Fibroblast of lung (primary cell): Measurements from ENCODE around the gene ATXN7L3. TPM values are rescaled to one million over a fixed set of nuclear protein-coding genes. Genes with fewer than 3 reads are reported as not detected.

Experiments used
- DNase-seq, 2 donors: peaks; one replicate each; pipeline versions ENCODE4 v3.0.0 to v3.0.0-alpha.2; 2010; ENCODE audit warnings: low read depth in 2 of 2
- H2AFZ ChIP-seq: 2 replicates; pipeline ENCODE4 v1.5.1; 2012; ENCODE audit warnings: low read length, control low read depth, inconsistent platforms
- H3K27ac ChIP-seq: 2 replicates; pipeline ENCODE4 v1.5.1; 2011; ENCODE audit warnings: low read length, control low read depth; ENCODE audit not compliant: insufficient read depth
- H3K27me3 ChIP-seq: 2 replicates; pipeline ENCODE4 v1.5.1; 2011; ENCODE audit warnings: mild to moderate bottlenecking, low read length; ENCODE audit not compliant: control insufficient read depth, insufficient read depth
- H3K36me3 ChIP-seq: 2 replicates; pipeline ENCODE4 v1.5.1; 2011; ENCODE audit warnings: low read length; ENCODE audit not compliant: control insufficient read depth, insufficient read depth
- H3K4me1 ChIP-seq: 2 replicates; pipeline ENCODE4 v1.5.1; 2011; ENCODE audit warnings: low read length; ENCODE audit not compliant: control insufficient read depth, insufficient read depth; ENCODE audit errors: extremely low read depth
- H3K4me2 ChIP-seq: 2 replicates; pipeline ENCODE4 v1.5.1; 2011; ENCODE audit warnings: low read length, control low read depth; ENCODE audit not compliant: insufficient read depth; ENCODE audit errors: extremely low read depth
- H3K4me3 ChIP-seq, 4 experiments: fragments of 200-600 bp in 1 of 4; sonication (generic) in 1 of 4; replicated peaks in 1 of 4; 2 replicates each; pipeline ENCODE4 v1.5.1; 2011 to 2016; ENCODE audit warnings: low read length in 4 of 4, low read depth in 3 of 4, mild to moderate bottlenecking in 3 of 4, control low read depth in 2 of 4, inconsistent platforms in 1 of 4, mixed read lengths in 1 of 4; ENCODE audit not compliant: insufficient read depth in 1 of 4; ENCODE audit errors: control extremely low read depth in 1 of 4
- H3K79me2 ChIP-seq: 2 replicates; pipeline ENCODE4 v1.5.1; 2012; ENCODE audit warnings: mild to moderate bottlenecking, low read length, inconsistent platforms; ENCODE audit not compliant: control insufficient read depth, insufficient read depth
- H3K9ac ChIP-seq: 2 replicates; pipeline ENCODE4 v1.5.1; 2011; ENCODE audit warnings: mild to moderate bottlenecking, low read length, control low read depth; ENCODE audit not compliant: insufficient read depth
- H3K9me3 ChIP-seq: 2 replicates; pipeline ENCODE4 v1.5.1; 2012; ENCODE audit warnings: low read depth, low read length; ENCODE audit not compliant: control insufficient read depth, insufficient read depth
- H4K20me1 ChIP-seq: 2 replicates; pipeline ENCODE4 v1.5.1; 2011; ENCODE audit warnings: low read length; ENCODE audit not compliant: control insufficient read depth, insufficient read depth; ENCODE audit errors: extremely low read depth
- EZH2 ChIP-seq: IDR thresholded peaks from 2 replicates; pipeline ENCODE4 v1.5.1; 2012; ENCODE audit warnings: low read length, control low read depth, mild to moderate bottlenecking; ENCODE audit errors: missing control alignments
- polyA plus RNA-seq, 2 donors: library from polyadenylated mRNA; depleted of rRNA in 1 of 2; stranded (reverse) in 1 of 2; unstranded in 1 of 2; fragments of >200 nt; gene quantifications; 2 replicates each; pipeline ENCODE4 v1.2.1, GENCODE V29; 2011 to 2012; ENCODE audit warnings: missing spikeins in 1 of 2
- total RNA-seq: library from RNA; depleted of rRNA; stranded (reverse); fragments of >200 nt; gene quantifications from 2 replicates; pipeline ENCODE4 v1.2.1, GENCODE V29; 2014
- TF ChIP-seq, protein P1 (sequence below), 2 donors: IDR thresholded peaks in 1 of 2; conservative IDR thresholded peaks in 1 of 2; 1 replicate in 1 of 2; 2 replicates in 1 of 2; pipeline ENCODE4 v1.5.1; 2011 to 2012; ENCODE audit warnings: low read length in 2 of 2, control low read depth in 1 of 2, inconsistent platforms in 1 of 2, low read depth in 1 of 2, mild to moderate bottlenecking in 1 of 2

ATXN7L3 gene
- total and polyA plus RNA-seq, 2 donors (not counting 1 experiment from before 2014, with no cell fraction given) = 34.8 to 36.5 TPM

DNA sequence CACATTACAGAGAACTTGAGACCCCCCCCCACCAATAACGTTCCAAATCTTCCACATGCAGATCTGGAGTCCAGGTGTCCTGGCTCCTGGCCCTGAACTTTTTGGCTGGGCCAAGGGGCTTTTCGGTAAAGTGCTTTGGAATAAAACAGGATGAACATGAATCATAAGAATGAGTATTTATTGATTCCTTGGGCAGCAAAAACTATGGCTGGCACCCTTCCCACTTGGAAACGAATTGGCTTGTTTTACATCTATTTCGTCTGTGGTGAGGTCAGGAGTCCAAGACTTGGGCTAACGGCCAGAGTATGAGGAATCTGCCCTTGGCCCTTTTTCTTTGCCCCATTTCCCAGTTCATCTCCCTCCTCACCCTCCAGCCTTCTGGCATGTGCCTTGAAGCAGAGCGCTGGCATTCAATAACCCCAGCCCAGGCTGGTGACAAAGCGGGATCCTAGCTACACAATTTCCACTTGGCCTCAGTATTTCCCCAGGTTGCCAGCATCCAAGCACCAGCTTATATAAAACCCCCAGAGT, 23.9 kb upstream of the ATXN7L3 start:
- Histone ChIP-seq H4K20me1 (no peaks in the 10 kb centered on the region), H3K27ac (no peak overlapping the region), H3K4me2 (peak overlapping the region; percentile 6), H3K4me3 (no peak overlapping the region), H3K9ac (no peak overlapping the region), H3K27me3 (no peaks in the 10 kb centered on the region), H3K36me3 (no peaks in the 10 kb centered on the region), H2AFZ (no peak overlapping the region), H3K9me3 (no peaks in the 10 kb centered on the region), H3K79me2 (peaks cover 11% of the 10 kb centered on the region), H3K4me1 (peaks cover 12% of the 10 kb centered on the region)
- TF ChIP-seq, protein P1, sequence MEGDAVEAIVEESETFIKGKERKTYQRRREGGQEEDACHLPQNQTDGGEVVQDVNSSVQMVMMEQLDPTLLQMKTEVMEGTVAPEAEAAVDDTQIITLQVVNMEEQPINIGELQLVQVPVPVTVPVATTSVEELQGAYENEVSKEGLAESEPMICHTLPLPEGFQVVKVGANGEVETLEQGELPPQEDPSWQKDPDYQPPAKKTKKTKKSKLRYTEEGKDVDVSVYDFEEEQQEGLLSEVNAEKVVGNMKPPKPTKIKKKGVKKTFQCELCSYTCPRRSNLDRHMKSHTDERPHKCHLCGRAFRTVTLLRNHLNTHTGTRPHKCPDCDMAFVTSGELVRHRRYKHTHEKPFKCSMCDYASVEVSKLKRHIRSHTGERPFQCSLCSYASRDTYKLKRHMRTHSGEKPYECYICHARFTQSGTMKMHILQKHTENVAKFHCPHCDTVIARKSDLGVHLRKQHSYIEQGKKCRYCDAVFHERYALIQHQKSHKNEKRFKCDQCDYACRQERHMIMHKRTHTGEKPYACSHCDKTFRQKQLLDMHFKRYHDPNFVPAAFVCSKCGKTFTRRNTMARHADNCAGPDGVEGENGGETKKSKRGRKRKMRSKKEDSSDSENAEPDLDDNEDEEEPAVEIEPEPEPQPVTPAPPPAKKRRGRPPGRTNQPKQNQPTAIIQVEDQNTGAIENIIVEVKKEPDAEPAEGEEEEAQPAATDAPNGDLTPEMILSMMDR (conservative IDR thresholded peaks at IDR 0.05 in 1 of 2, IDR thresholded peaks at IDR 0.05 in 1 of 2; ENCODE audit: low read depth in 1 of 2, low read length in 2 of 2) = no peak
- TF ChIP-seq EZH2 = no peak
- DNase-seq = peak; percentile 66 to 89

DNA sequence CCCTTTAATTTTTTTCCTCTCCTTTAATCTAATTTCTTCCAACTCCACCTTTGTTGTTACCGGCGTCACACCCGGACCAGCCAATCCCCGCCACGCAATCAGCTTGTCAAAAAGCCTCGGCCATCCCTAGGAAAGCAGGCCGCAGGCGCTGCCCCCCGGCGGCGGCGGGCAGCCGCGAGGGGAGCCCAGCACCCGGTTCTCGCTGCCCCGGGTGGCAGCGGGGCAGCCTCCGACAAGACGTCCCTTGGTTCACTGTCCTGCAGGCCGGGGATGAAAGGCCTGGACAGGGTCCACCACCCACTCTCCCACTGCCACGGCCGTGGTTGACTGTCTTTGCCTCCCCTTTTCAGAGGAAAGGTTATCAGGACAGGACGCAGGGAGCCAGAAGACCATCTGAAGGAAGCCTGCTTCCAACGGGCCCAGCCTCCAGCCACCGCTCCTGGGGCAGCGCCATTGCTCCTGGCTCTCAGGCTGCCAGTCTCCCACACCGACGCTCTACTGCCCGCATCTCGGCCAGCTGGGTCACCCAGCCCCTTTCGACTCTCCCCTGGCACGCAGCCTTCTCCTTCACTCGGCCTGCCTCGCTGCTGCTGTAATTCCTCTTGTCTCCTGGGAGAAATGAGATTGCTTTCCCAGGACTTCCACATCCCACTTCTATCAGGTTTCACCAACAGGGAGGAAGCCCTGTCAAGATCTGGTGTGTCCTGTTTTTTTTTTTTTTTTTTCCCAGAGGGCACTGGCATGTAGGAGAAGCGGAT, 22.6 kb upstream of the ATXN7L3 start:
- Histone ChIP-seq H3K4me3 (peak overlapping the region; percentile 53 to 92 (median 78)), H3K4me1 (peaks cover 18% of the 10 kb centered on the region), H3K27me3 (no peaks in the 10 kb centered on the region), H3K36me3 (no peaks in the 10 kb centered on the region), H3K9ac (peak overlapping the region; percentile 46), H3K9me3 (no peaks in the 10 kb centered on the region), H3K79me2 (peaks cover 21% of the 10 kb centered on the region), H3K4me2 (peak overlapping the region; percentile 86), H2AFZ (peak overlapping the region; percentile 47), H3K27ac (peak overlapping the region; percentile 79), H4K20me1 (no peaks in the 10 kb centered on the region)
- TF ChIP-seq, protein P1 (conservative IDR thresholded peaks at IDR 0.05 in 1 of 2, IDR thresholded peaks at IDR 0.05 in 1 of 2; ENCODE audit: low read depth in 1 of 2, low read length in 2 of 2) = peak; percentile 13 to 17
- TF ChIP-seq EZH2 = no peak
- DNase-seq = peak; percentile 74 to 77

DNA sequence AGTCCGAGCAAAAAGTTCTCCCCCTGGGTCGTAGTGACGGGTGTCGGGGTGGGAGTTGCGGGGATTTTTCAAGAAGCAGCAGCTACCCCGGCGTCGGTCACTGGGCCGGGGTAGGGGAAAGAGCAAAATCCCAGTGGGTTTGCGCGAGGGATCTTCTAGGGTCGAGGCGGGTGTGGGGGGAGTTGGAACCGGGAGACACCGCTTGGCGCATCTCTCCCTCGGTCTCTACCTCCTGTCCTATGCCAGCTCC, 22.1 kb upstream of the ATXN7L3 start:
- Histone ChIP-seq H3K4me1 (peaks cover 20% of the 10 kb centered on the region), H3K27ac (peak overlapping the region; percentile 79), H2AFZ (peak overlapping the region; percentile 39), H4K20me1 (no peaks in the 10 kb centered on the region), H3K4me3 (peak overlapping the region; percentile 53 to 92 (median 78)), H3K9me3 (no peaks in the 10 kb centered on the region), H3K4me2 (peak overlapping the region; percentile 86), H3K79me2 (peaks cover 26% of the 10 kb centered on the region), H3K27me3 (no peaks in the 10 kb centered on the region), H3K9ac (peak overlapping the region; percentile 46), H3K36me3 (no peaks in the 10 kb centered on the region)
- no peak for DNase-seq
- no peak for TF ChIP-seq EZH2
- TF ChIP-seq, protein P1 (conservative IDR thresholded peaks at IDR 0.05 in 1 of 2, IDR thresholded peaks at IDR 0.05 in 1 of 2; ENCODE audit: low read depth in 1 of 2, low read length in 2 of 2) = no peak
